Right cardiac atrium (tissue), 5 donors: ENCODE data around the gene FNDC10. TPM values are rescaled to one million over a fixed set of nuclear protein-coding genes. Genes with fewer than 3 reads are reported as not detected.
"Not testable (repeated sequence)": the region's sequence is repeated elsewhere in the genome, so short reads cannot be mapped to it uniquely, and the experiment has no call there.

Experiments
- ATAC-seq, 2 donors: fragments of 200-7000 bp; cut with Tn5 transposase; one replicate each; pipeline versions ENCODE4 v1.8.0 to v1.9.1; 2020; ENCODE audit warnings: moderate library complexity in 2 of 2, mild to moderate bottlenecking in 1 of 2
- DNase-seq, 3 donors: peaks; one replicate each; pipeline ENCODE4 v3.0.0-alpha.2; 2020
- H3K27ac ChIP-seq: one replicate; pipeline ENCODE4 v1.5.1; 2013; ENCODE audit warnings: mild to moderate bottlenecking, low read length, control low read depth, moderate library complexity
- H3K27me3 ChIP-seq: one replicate; pipeline ENCODE4 v1.6.1; 2013; ENCODE audit not compliant: control insufficient read depth, insufficient read depth
- H3K4me1 ChIP-seq: one replicate; pipeline ENCODE4 v1.6.1; 2013; ENCODE audit warnings: low read length; ENCODE audit not compliant: control insufficient read depth, insufficient read depth
- H3K4me3 ChIP-seq: one replicate; pipeline ENCODE4 v1.5.1; 2013; ENCODE audit warnings: low read length, control low read depth
- H3K9me3 ChIP-seq: one replicate; pipeline ENCODE4 v1.6.1; 2013; ENCODE audit warnings: low read length; ENCODE audit not compliant: control insufficient read depth
- WGBS: extraction: QIAGEN DNeasy Blood & Tissue Kit; methylation state at CpG from one replicate; pipeline ENCODE4 v1.1.7; 2013; 5-methylcytosine and 5-hydroxymethylcytosine counted together
- intact Hi-C, 4 donors: fragments of 100-400 bp; cut with DNase I; formaldehyde crosslinking; loops; one replicate each; pipeline versions ENCODE4 v1.11.0 to v1.14.0; 2022 to 2023
- polyA plus RNA-seq: library from polyadenylated mRNA; stranded (reverse); fragments of 200-250 nt; gene quantifications from one replicate; pipeline ENCODE4 v1.2.3, GENCODE V29; 2013
- total RNA-seq, 4 donors: library from RNA; stranded (reverse); fragmentation: NEBNext Ultra II Directional; extraction: Animal tissue kit (Norgen Biotek cat#: 25700); gene quantifications; one replicate each; pipeline ENCODE4 v1.2.1, GENCODE V29; 2021
- donor health status: healthy with polysubstance abuse.
- donor health status: DM: no; HTN: yes; CAD: no.
- donor health status: DM: no; HTN: no; CAD: no.
- donor health status: DM: no; HTN: yes; CAD: no; lungs with severe emphysema.
- donor health status: DM: yes; HTN: yes; CAD: no.

Gene FNDC10
- total and polyA plus RNA-seq, 5 donors, result 0.47 to 0.97 (median 0.68) TPM

- ATAC-seq, H3K4me3 ChIP-seq, intact Hi-C loops, H3K9me3 ChIP-seq, H3K4me1 ChIP-seq, H3K27me3 ChIP-seq, H3K27ac ChIP-seq: not testable (repeated sequence)
- peak; percentile 14 to 46 (median 40) for DNase-seq
- WGBS, result 91% methylated on average over 37 of the region's 37 CpGs
These were observed 36.9 kb upstream of the FNDC10 start for GRCh38 chr1:1636621-1637478.

GRCh38 chr1:1634613-1635012 is 34.7 kb upstream of the FNDC10 start:
- H3K27me3 ChIP-seq, ATAC-seq, H3K9me3 ChIP-seq, intact Hi-C loops, H3K27ac ChIP-seq, H3K4me1 ChIP-seq, H3K4me3 ChIP-seq: not testable (repeated sequence)
- peak in 2 of 3 donors; percentile 11 to 52 for DNase-seq
- 94% methylated on average over 9 of the region's 13 CpGs for WGBS

GRCh38 chr1:1633409-1633808 is 33.5 kb upstream of the FNDC10 start:
- WGBS, result no CpG with 5 or more reads among the region's 35 CpGs
- DNase-seq, intact Hi-C loops, H3K9me3 ChIP-seq, H3K27ac ChIP-seq, H3K4me3 ChIP-seq, H3K27me3 ChIP-seq, H3K4me1 ChIP-seq: not testable (repeated sequence)
- peak; percentile 3 to 24 for ATAC-seq

- Histone ChIP-seq H3K9me3 (no peaks in the 10 kb centered on the region), H3K27ac (peak within 1 kb of the TSS; percentile 18), H3K4me1 (no peaks in the 10 kb centered on the region), H3K4me3 (peak within 1 kb of the TSS; percentile 8), H3K27me3 (no peaks in the 10 kb centered on the region)
- intact Hi-C loops, result no loop called here
- WGBS, result 3% methylated on average over 48 of the region's 48 CpGs
- ATAC-seq (peak; percentile 1 to 3), DNase-seq (peak; percentile 57 to 85 (median 84))
These were observed 32.0 kb upstream of the FNDC10 start, which contains the start of gene MMP23B for GRCh38 chr1:1631782-1632420. MMP23B (plus strand) TSS chr1:1632173; CDS start chr1:1632219, 46 bp downstream.

- Histone ChIP-seq H3K27ac (peak overlapping the region; percentile 18), H3K4me1 (no peaks in the 10 kb centered on the region), H3K27me3 (no peaks in the 10 kb centered on the region), H3K4me3 (peak overlapping the region; percentile 8), H3K9me3 (no peaks in the 10 kb centered on the region)
- intact Hi-C loops, result no loop called here
- DNase-seq, result peak; percentile 86 to 95 (median 93)
- 9% methylated on average over 79 of the region's 79 CpGs for WGBS
- peak; percentile 54 to 58 for ATAC-seq
These were observed 31.2 kb upstream of the FNDC10 start for GRCh38 chr1:1630965-1631781.

- peak overlapping the region; percentile 6 for H3K4me3 ChIP-seq
- ATAC-seq, result peak; percentile 17 to 30
- no peaks in the 10 kb centered on the region for H3K27me3 ChIP-seq
- DNase-seq, result peak; percentile 83 to 93 (median 92)
- WGBS, result 31% methylated on average over 80 of the region's 81 CpGs
- H3K9me3 ChIP-seq, result no peaks in the 10 kb centered on the region
- no peak overlapping the region for H3K27ac ChIP-seq
- intact Hi-C loops, result no loop called here
- H3K4me1 ChIP-seq, result no peaks in the 10 kb centered on the region
These were observed 30.4 kb upstream of the FNDC10 start for GRCh38 chr1:1630191-1630964.

- peak; percentile 29 to 73 (median 65) for DNase-seq
- H3K27ac ChIP-seq, result no peak overlapping the region
These were observed 29.7 kb upstream of the FNDC10 start for GRCh38 chr1:1629430-1630190.

GRCh38 chr1:1628754-1629429 is 29.0 kb upstream of the FNDC10 start:
- Histone ChIP-seq H3K27ac (no peak overlapping the region), H3K27me3 (no peaks in the 10 kb centered on the region), H3K4me3 (no peak overlapping the region), H3K4me1 (no peaks in the 10 kb centered on the region), H3K9me3 (no peaks in the 10 kb centered on the region)
- ATAC-seq (no peak), DNase-seq (peak; percentile 31 to 59 (median 58))
- 66% methylated on average over 53 of the region's 53 CpGs for WGBS
- intact Hi-C loops, result no loop called here

More at GRCh38 chr1:1629430-1630190, 29.7 kb upstream of the FNDC10 start:
- Histone ChIP-seq H3K27me3 (no peaks in the 10 kb centered on the region), H3K4me3 (no peak overlapping the region), H3K9me3 (no peaks in the 10 kb centered on the region), H3K4me1 (no peaks in the 10 kb centered on the region)
- intact Hi-C loops, result no loop called here
- WGBS, result 71% methylated on average over 48 of the region's 48 CpGs
- no peak for ATAC-seq

- Histone ChIP-seq H3K27ac (no peak overlapping the region), H3K9me3 (no peaks in the 10 kb centered on the region), H3K4me3 (no peak overlapping the region), H3K4me1 (no peaks in the 10 kb centered on the region), H3K27me3 (no peaks in the 10 kb centered on the region)
- intact Hi-C loops, result no loop called here
- 92% methylated on average over 53 of the region's 53 CpGs for WGBS
- peak; percentile 15 to 69 (median 69) for DNase-seq
- no peak for ATAC-seq
These were observed 28.2 kb upstream of the FNDC10 start for GRCh38 chr1:1627829-1628753.
